ENCODE measurements around the gene ZYG11A.

DNA sequence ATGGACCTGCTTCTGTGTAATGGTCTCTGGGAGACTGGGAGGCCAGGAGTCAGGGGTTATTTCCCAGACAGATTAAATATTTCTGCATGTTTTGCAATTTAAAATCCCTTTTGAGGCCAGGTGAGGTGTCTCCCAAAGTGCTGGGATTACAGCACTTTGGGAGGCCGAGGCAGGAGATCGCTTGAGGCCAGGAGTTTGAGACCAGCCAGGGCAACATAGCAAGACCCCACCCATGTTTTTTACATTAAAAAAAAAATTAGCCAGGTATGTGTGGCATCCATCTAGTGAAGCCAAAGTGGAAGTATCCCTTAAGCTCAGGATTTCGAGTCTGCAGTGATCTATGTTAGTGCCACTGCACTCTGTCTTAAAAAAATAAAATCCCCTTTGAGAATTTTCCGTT is 44.9 kb downstream of the ZYG11A start:
- TF ChIP-seq, protein P1, sequence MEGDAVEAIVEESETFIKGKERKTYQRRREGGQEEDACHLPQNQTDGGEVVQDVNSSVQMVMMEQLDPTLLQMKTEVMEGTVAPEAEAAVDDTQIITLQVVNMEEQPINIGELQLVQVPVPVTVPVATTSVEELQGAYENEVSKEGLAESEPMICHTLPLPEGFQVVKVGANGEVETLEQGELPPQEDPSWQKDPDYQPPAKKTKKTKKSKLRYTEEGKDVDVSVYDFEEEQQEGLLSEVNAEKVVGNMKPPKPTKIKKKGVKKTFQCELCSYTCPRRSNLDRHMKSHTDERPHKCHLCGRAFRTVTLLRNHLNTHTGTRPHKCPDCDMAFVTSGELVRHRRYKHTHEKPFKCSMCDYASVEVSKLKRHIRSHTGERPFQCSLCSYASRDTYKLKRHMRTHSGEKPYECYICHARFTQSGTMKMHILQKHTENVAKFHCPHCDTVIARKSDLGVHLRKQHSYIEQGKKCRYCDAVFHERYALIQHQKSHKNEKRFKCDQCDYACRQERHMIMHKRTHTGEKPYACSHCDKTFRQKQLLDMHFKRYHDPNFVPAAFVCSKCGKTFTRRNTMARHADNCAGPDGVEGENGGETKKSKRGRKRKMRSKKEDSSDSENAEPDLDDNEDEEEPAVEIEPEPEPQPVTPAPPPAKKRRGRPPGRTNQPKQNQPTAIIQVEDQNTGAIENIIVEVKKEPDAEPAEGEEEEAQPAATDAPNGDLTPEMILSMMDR (IDR thresholded peaks at IDR 0.05) = no peak
- no peak for TF ChIP-seq POLR2AphosphoS5 (IDR thresholded peaks at IDR 0.05)
- no peak for TF ChIP-seq POLR2A (IDR thresholded peaks at IDR 0.05)
